Caco-2 (cell line): ENCODE results near the gene USP19. TPM values are rescaled to one million over a fixed set of nuclear protein-coding genes. Genes with fewer than 3 reads are reported as not detected.

Source experiments
- Bru-seq: library from RNA; stranded (reverse); fragments of 400-500 nt; gene quantifications from one replicate; lab custom pipeline; 2021; lab: Mats Ljungman, UMichigan
- BruChase-seq, 2 experiments: library from RNA; stranded (reverse); fragments of 400-500 nt; gene quantifications; one replicate each; lab custom pipeline; 2021; lab: Mats Ljungman, UMichigan
- BruUV-seq: library from RNA; stranded (reverse); fragments of 400-500 nt; replicated peaks from 2 replicates; lab custom pipeline; 2021; lab: Mats Ljungman, UMichigan
- CTCF ChIA-PET: fragments of 300-600 bp; sonication (Branson Sonifier 250); formaldehyde crosslinking; loops from one replicate; lab custom pipeline; 2022; ENCODE audit warnings: antibody characterized with exemption; lab: Charles Lee
- POLR2A ChIA-PET: fragments of 300-600 bp; sonication (Branson Sonifier 250); formaldehyde crosslinking; loops from one replicate; lab custom pipeline; 2022; ENCODE audit warnings: antibody characterized with exemption; lab: Charles Lee
- DNase-seq, 2 experiments: peaks; one replicate each; pipeline versions ENCODE4 v3.0.0 to v3.0.0-alpha.2; 2020 to 2022
- H3K27me3 ChIP-seq: replicated peaks from 2 replicates; pipeline ENCODE4 v1.6.0; 2011; ENCODE audit warnings: low read length; ENCODE audit not compliant: control insufficient read depth, insufficient read depth
- H3K36me3 ChIP-seq: 2 replicates; pipeline ENCODE4 v1.5.1; 2011; ENCODE audit warnings: low read length; ENCODE audit not compliant: control insufficient read depth, insufficient read depth
- H3K4me1 ChIP-seq: fragments of 250-450 bp; sonication (Bioruptor Pico); 2 replicates; pipeline ENCODE4 v1.5.1; 2020; ENCODE audit warnings: mild to moderate bottlenecking
- H3K4me3 ChIP-seq: 2 replicates; pipeline ENCODE4 v1.5.1; 2011; ENCODE audit warnings: low read depth, mild to moderate bottlenecking, control low read depth, low read length
- H3K9me3 ChIP-seq: fragments of 250-450 bp; sonication (Bioruptor Pico); 2 replicates; pipeline ENCODE4 v1.5.1; 2020; ENCODE audit warnings: mild to moderate bottlenecking, moderate library complexity
- H3K27ac Mint-ChIP-seq: one replicate; pipeline ENCODE4 v1.8.0; 2022; ENCODE audit warnings: mixed read lengths; ENCODE audit not compliant: unreplicated experiment
- H3K27me3 Mint-ChIP-seq: one replicate; pipeline ENCODE4 v1.8.0; 2022; ENCODE audit warnings: mixed read lengths; ENCODE audit not compliant: insufficient read depth, unreplicated experiment
- H3K36me3 Mint-ChIP-seq: one replicate; pipeline ENCODE4 v1.8.0; 2022; ENCODE audit warnings: mild to moderate bottlenecking, mixed read lengths; ENCODE audit not compliant: insufficient read depth, unreplicated experiment
- H3K4me1 Mint-ChIP-seq: one replicate; pipeline ENCODE4 v1.8.0; 2022; ENCODE audit warnings: low read depth, mixed read lengths; ENCODE audit not compliant: unreplicated experiment
- H3K4me3 Mint-ChIP-seq: one replicate; pipeline ENCODE4 v1.8.0; 2022; ENCODE audit warnings: mild to moderate bottlenecking, moderate library complexity, mixed read lengths; ENCODE audit not compliant: unreplicated experiment
- H3K9me3 Mint-ChIP-seq: one replicate; pipeline ENCODE4 v1.8.0; 2022; ENCODE audit warnings: mixed read lengths; ENCODE audit not compliant: unreplicated experiment
- CTCF ChIP-seq, 2 experiments: fragments of 200-600 bp in 1 of 2; IDR thresholded peaks; 1 replicate in 1 of 2; 2 replicates in 1 of 2; pipeline versions ENCODE4 v1.5.1 to v1.8.0; 2011 to 2022; ENCODE audit warnings: antibody characterized with exemption in 1 of 2, control low read depth in 1 of 2, inconsistent platforms in 1 of 2, low read depth in 1 of 2, low read length in 1 of 2, mild to moderate bottlenecking in 1 of 2, moderate library complexity in 1 of 2; ENCODE audit not compliant: insufficient read depth in 1 of 2, severe bottlenecking in 1 of 2, unreplicated experiment in 1 of 2
- intact Hi-C: fragments of 100-400 bp; cut with micrococcal nuclease; formaldehyde crosslinking; loops from one replicate; pipeline ENCODE4 v1.10.0; 2022; ENCODE audit not compliant: unreplicated experiment
- long read RNA-seq: library from polyadenylated mRNA; stranded (forward); transcript quantifications from one replicate; pipeline ENCODE4 v2.0.0, GENCODE V29; 2022
- total RNA-seq: library from RNA; stranded (reverse); gene quantifications from 2 replicates; pipeline ENCODE4 v1.2.3, GENCODE V29; 2022

The USP19 gene, protein sequence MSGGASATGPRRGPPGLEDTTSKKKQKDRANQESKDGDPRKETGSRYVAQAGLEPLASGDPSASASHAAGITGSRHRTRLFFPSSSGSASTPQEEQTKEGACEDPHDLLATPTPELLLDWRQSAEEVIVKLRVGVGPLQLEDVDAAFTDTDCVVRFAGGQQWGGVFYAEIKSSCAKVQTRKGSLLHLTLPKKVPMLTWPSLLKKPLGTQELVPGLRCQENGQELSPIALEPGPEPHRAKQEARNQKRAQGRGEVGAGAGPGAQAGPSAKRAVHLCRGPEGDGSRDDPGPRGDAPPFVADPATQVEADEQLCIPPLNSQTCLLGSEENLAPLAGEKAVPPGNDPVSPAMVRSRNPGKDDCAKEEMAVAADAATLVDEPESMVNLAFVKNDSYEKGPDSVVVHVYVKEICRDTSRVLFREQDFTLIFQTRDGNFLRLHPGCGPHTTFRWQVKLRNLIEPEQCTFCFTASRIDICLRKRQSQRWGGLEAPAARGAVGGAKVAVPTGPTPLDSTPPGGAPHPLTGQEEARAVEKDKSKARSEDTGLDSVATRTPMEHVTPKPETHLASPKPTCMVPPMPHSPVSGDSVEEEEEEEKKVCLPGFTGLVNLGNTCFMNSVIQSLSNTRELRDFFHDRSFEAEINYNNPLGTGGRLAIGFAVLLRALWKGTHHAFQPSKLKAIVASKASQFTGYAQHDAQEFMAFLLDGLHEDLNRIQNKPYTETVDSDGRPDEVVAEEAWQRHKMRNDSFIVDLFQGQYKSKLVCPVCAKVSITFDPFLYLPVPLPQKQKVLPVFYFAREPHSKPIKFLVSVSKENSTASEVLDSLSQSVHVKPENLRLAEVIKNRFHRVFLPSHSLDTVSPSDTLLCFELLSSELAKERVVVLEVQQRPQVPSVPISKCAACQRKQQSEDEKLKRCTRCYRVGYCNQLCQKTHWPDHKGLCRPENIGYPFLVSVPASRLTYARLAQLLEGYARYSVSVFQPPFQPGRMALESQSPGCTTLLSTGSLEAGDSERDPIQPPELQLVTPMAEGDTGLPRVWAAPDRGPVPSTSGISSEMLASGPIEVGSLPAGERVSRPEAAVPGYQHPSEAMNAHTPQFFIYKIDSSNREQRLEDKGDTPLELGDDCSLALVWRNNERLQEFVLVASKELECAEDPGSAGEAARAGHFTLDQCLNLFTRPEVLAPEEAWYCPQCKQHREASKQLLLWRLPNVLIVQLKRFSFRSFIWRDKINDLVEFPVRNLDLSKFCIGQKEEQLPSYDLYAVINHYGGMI (N-terminal part only)
- 55.9 and 56.4 TPM in 2 replicates for total RNA-seq
- Bru-seq, nascent RNA, result percentile 63 among the genes with signal in this experiment
- BruChase-seq, experiment 1, labeled RNA remaining after a 2-hour chase, result percentile 74 among the genes with signal in this experiment
- BruChase-seq, experiment 2, labeled RNA remaining after a 6-hour chase, result percentile 82 among the genes with signal in this experiment
- long read RNA-seq, full-length matches to known transcripts, result 4 of 63 reads
- long read RNA-seq, partial matches to known transcripts, result 25 of 63 reads
- long read RNA-seq, other reads (novel, unspliced or antisense), result 34 of 63 reads

DNA sequence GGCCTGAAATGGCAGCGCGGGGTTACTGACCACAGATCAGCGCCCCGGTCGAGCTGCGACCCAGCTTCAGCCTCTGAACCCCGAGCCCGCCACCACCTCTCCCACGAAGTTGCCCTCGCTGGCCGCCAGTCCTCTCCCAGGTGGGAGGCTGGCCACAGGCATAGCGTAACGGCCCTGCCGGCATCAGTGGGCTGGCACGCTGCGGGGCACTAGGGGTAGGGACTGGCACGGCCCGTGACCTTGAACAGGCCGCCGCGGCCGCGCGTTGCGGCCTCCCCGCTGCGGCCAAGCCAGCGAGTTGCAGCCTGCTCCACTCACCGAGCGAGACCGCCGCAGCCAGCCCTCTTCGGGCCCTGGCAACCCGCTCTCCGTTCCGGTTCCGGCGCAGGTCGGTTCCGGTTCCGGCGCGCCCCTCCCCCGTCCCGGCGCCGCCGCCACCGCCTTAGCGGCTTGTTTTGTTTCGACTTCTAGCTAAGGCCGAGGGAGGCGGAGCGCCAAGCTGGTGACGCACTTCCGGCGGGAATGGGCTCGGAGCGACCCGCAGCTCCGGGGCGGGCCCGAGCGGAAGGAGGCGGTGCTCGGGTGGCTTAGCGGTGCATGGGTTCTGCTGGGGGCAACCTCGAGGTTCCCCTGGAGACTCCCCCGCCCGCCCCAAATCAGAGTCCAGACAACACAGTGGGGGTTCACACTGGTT lies at the start of gene USP19:
Gene USP19 (minus strand): TSS at position 386 of the 694 bp plus-strand sequence. CDS start 1,678 bp downstream, outside the sequence.
- peak; percentile 89 to 91 for DNase-seq
- Mint-ChIP-seq H3K4me3 (peak within 1 kb of the TSS; percentile 79), H3K4me1 (no peaks in the 10 kb centered on the region), H3K27me3 (no peaks in the 10 kb centered on the region), H3K27ac (peak within 1 kb of the TSS; percentile 66), H3K9me3 (no peaks in the 10 kb centered on the region), H3K36me3 (peaks cover 40% of the 10 kb centered on the region)
- Histone ChIP-seq H3K9me3 (no peaks in the 10 kb centered on the region), H3K4me3 (peak within 1 kb of the TSS; percentile 90), H3K4me1 (peaks cover 9% of the 10 kb centered on the region; the same call in 1 of the 2 replicates), H3K36me3 (peaks cover 9% of the 10 kb centered on the region), H3K27me3 (no peaks in the 10 kb centered on the region)
- CTCF ChIA-PET, result interaction anchor here (0.6 to 2.2 kb wide), 5 partner anchors 12 to 932 kb away, joined by 3 to 9 read pairs (median 6); partner anchors contain the start of genes CDC25A, LAMB2 and QRICH1
- POLR2A ChIA-PET, result interaction anchor here (0.6 to 1.5 kb wide), 10 partner anchors 11 to 187 kb away, joined by 3 to 28 read pairs (median 4); partner anchors contain the start of genes IMPDH2, LAMB2, NDUFAF3 and QRICH1
- intact Hi-C loops, result loop anchor here (1.0 kb wide), 3 partner anchors 12 to 26 kb away; partner anchors contain the start of genes QARS1 and QRICH1
- TF ChIP-seq CTCF (IDR thresholded peaks at IDR 0.05; ENCODE audit: insufficient read depth in 1 of 2, low read depth in 1 of 2, low read length in 1 of 2, severe bottlenecking in 1 of 2, unreplicated experiment in 1 of 2), result no peak
- BruUV-seq, result no TSS peak

- peaks cover 12% of the 10 kb centered on the region for H3K4me1 ChIP-seq
- CTCF ChIA-PET, result no interaction called here
- no peak for DNase-seq
- H3K4me3 ChIP-seq, result no peak overlapping the region; the same call in 1 of the 2 replicates
- Mint-ChIP-seq H3K27me3 (no peaks in the 10 kb centered on the region), H3K4me3 (peak overlapping the region; percentile 86), H3K36me3 (peaks cover 20% of the 10 kb centered on the region), H3K4me1 (peaks cover 17% of the 10 kb centered on the region), H3K9me3 (no peaks in the 10 kb centered on the region), H3K27ac (peak overlapping the region; percentile 90)
- POLR2A ChIA-PET, result no interaction called here
- H3K27me3 ChIP-seq, result no peaks in the 10 kb centered on the region
- H3K36me3 ChIP-seq, result 0 out of 2 replicates have a peak, but pooled peaks cover 2% of the 10 kb centered on the region
- H3K9me3 ChIP-seq, result peaks cover 8% of the 10 kb centered on the region
- no peak for TF ChIP-seq CTCF (IDR thresholded peaks at IDR 0.05; ENCODE audit: insufficient read depth in 1 of 2, low read depth in 1 of 2, low read length in 1 of 2, severe bottlenecking in 1 of 2, unreplicated experiment in 1 of 2)
- intact Hi-C loops, result no loop called here
- no TSS peak for BruUV-seq
Observed at GRCh38 chr3:49166752-49167556, 46.3 kb upstream of the USP19 start.
